A673 (cell line): ENCODE measurements around the gene NAA10.

ENCODE experiments used
- EZH2 ChIP-seq: fragments of 200-600 bp; sonication (generic); IDR thresholded peaks from 2 replicates; pipeline ENCODE4 v1.6.1; 2017; ENCODE audit warnings: borderline replicate concordance, low read depth, mild to moderate bottlenecking, mixed read lengths, antibody characterized with exemption, low read length; ENCODE audit not compliant: poor library complexity, severe bottlenecking
- TF ChIP-seq, protein P1 (sequence below): fragments of 300-800, 200-600 bp; sonication (generic); conservative IDR thresholded peaks from 2 replicates; pipeline ENCODE4 v1.5.1; 2017; ENCODE audit warnings: low read depth, mild to moderate bottlenecking, antibody characterized with exemption, low read length, moderate library complexity, mixed read lengths

DNA sequence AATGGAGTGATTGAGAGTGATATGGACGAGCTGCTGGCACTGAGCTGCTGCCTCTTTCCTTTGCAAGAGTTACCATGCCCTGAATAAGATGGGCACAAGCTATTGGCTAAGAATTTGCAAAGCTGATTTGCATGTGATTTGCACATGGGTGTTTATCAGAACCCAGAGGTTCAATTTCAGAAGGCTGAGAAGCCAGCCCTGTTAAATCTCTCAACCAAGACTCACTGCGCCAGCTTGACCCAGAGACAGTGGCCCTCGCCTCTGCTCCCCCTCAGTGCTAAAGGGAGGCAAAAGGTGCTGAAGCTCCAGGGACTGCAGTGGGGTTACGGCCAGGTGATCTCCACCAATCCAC is 9.5 kb downstream of the NAA10 start:
- TF ChIP-seq EZH2 = no peak
- TF ChIP-seq, protein P1, sequence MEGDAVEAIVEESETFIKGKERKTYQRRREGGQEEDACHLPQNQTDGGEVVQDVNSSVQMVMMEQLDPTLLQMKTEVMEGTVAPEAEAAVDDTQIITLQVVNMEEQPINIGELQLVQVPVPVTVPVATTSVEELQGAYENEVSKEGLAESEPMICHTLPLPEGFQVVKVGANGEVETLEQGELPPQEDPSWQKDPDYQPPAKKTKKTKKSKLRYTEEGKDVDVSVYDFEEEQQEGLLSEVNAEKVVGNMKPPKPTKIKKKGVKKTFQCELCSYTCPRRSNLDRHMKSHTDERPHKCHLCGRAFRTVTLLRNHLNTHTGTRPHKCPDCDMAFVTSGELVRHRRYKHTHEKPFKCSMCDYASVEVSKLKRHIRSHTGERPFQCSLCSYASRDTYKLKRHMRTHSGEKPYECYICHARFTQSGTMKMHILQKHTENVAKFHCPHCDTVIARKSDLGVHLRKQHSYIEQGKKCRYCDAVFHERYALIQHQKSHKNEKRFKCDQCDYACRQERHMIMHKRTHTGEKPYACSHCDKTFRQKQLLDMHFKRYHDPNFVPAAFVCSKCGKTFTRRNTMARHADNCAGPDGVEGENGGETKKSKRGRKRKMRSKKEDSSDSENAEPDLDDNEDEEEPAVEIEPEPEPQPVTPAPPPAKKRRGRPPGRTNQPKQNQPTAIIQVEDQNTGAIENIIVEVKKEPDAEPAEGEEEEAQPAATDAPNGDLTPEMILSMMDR = no peak
